GM12878 (cell line): ENCODE measurements around the gene DCLRE1C. TPM values are rescaled to one million over a fixed set of nuclear protein-coding genes. Genes with fewer than 3 reads are reported as not detected.

Experiments used
- ASH2L ChIP-seq: fragments of 300-600, 200-600 bp; sonication (generic); IDR thresholded peaks from 2 replicates; pipeline ENCODE4 v1.6.1; 2017; ENCODE audit warnings: low read depth, mild to moderate bottlenecking, borderline replicate concordance
- BCLAF1 ChIP-seq: fragments of 450-650 bp; IDR thresholded peaks from 2 replicates; pipeline ENCODE4 v1.6.1; 2017; ENCODE audit warnings: antibody characterized with exemption, mild to moderate bottlenecking, moderate library complexity
- CBFB ChIP-seq: IDR thresholded peaks from 2 replicates; pipeline ENCODE4 v1.6.1; 2016; ENCODE audit warnings: antibody characterized with exemption, low read depth
- CTCF ChIP-seq, 3 experiments: IDR thresholded peaks in 2 of 3; conservative IDR thresholded peaks in 1 of 3; 2 replicates each; pipeline ENCODE4 v1.5.1; 2011; ENCODE audit warnings: low read depth in 3 of 3, low read length in 3 of 3, mild to moderate bottlenecking in 3 of 3, control low read depth in 2 of 3, moderate library complexity in 2 of 3, inconsistent platforms in 1 of 3, mixed read lengths in 1 of 3; ENCODE audit not compliant: control insufficient read depth in 2 of 3, insufficient read depth in 1 of 3; ENCODE audit errors: extremely low read depth in 1 of 3
- E4F1 ChIP-seq: fragments of 450-650 bp; IDR thresholded peaks from 2 replicates; pipeline ENCODE4 v1.6.1; 2018; ENCODE audit warnings: borderline replicate concordance, mild to moderate bottlenecking; ENCODE audit not compliant: partially characterized antibody
- FOXK2 ChIP-seq: fragments of 450-650 bp; IDR thresholded peaks from 2 replicates; pipeline ENCODE4 v1.6.1; 2017; ENCODE audit warnings: mild to moderate bottlenecking, moderate library complexity
- HCFC1 ChIP-seq: fragments of 150-350 bp; IDR thresholded peaks from 2 replicates; pipeline ENCODE4 v1.6.1; 2014; ENCODE audit warnings: low read length
- IKZF1 ChIP-seq: fragments of 450-650 bp; conservative IDR thresholded peaks from 2 replicates; pipeline ENCODE4 v1.6.1; 2017; ENCODE audit warnings: antibody characterized with exemption, mild to moderate bottlenecking
- IKZF2 ChIP-seq, 2 experiments: fragments of 450-650 bp; IDR thresholded peaks; 2 replicates each; pipeline ENCODE4 v1.6.1; 2017; ENCODE audit warnings: mild to moderate bottlenecking in 2 of 2, moderate library complexity in 2 of 2
- MEF2A ChIP-seq: IDR thresholded peaks from 2 replicates; pipeline ENCODE4 v1.6.1; 2011; ENCODE audit warnings: low read depth, mild to moderate bottlenecking, low read length, moderate library complexity; ENCODE audit not compliant: insufficient read depth
- PAX5 ChIP-seq: IDR thresholded peaks from 2 replicates; pipeline ENCODE4 v1.6.1; 2011; ENCODE audit warnings: low read depth, low read length, borderline replicate concordance
- RB1 ChIP-seq: fragments of 450-650 bp; formaldehyde crosslinking; IDR thresholded peaks from 2 replicates; pipeline ENCODE4 v1.6.1; 2017; ENCODE audit warnings: mild to moderate bottlenecking, borderline replicate concordance
- RELB ChIP-seq: fragments of 450-650 bp; IDR thresholded peaks from 2 replicates; pipeline ENCODE4 v1.6.1; 2017; ENCODE audit warnings: low read depth, mild to moderate bottlenecking, moderate library complexity
- WRNIP1 ChIP-seq: IDR thresholded peaks from 2 replicates; pipeline ENCODE4 v1.6.1; 2011; ENCODE audit warnings: low read depth, low read length, improper control_type of control experiment, borderline replicate concordance
- ZBTB33 ChIP-seq: fragments of 450-650 bp; IDR thresholded peaks from 2 replicates; pipeline ENCODE4 v1.6.1; 2017; ENCODE audit warnings: mild to moderate bottlenecking
- ZNF384 ChIP-seq: IDR thresholded peaks from 2 replicates; pipeline ENCODE4 v1.6.1; 2012; ENCODE audit warnings: low read depth, mild to moderate bottlenecking, low read length, improper control_type of control experiment, borderline replicate concordance
- ZNF622 ChIP-seq: fragments of 450-650 bp; IDR thresholded peaks from 2 replicates; pipeline ENCODE4 v1.6.1; 2017; ENCODE audit warnings: mild to moderate bottlenecking, inconsistent platforms
- polyA plus RNA-seq, 11 experiments: library from polyadenylated mRNA; depleted of rRNA in 4 of 11; unstranded in 6 of 11; stranded (reverse) in 5 of 11; fragments of >200 nt; fragmentation: Nextera tagmentation in 4 of 11; fragmentation: Illumina TruSeq in 1 of 11; extraction: Ambion mirVana in 4 of 11; extraction: Trizol in 1 of 11; gene quantifications; 1 replicate in 1 of 11; 2 replicates in 10 of 11; pipeline versions ENCODE4 v1.2.1 to v1.2.3, GENCODE V29; 2011 to 2016; ENCODE audit warnings: inconsistent platforms in 2 of 11, missing spikeins in 2 of 11, low read depth in 1 of 11
- total RNA-seq, 4 experiments: library from RNA; depleted of rRNA in 3 of 4; stranded (reverse); fragments of >200 nt in 3 of 4; fragmentation: Illumina TruSeq in 1 of 4; extraction: Trizol in 1 of 4; gene quantifications; 2 replicates each; pipeline versions ENCODE4 v1.2.1 to v1.2.3, GENCODE V29; 2013 to 2021

Gene DCLRE1C
- total and polyA plus RNA-seq, 10 of the 15 experiments (the other 5 are each of a cell fraction or from before 2014, with no cell fraction given), result 15.7 to 43.4 (median 26.0) TPM

GRCh38 chr10:14878266-14879123, 75.4 kb downstream of the DCLRE1C start, which contains the start of gene SUV39H2 (continued):
- peak; percentile 95 for TF ChIP-seq IKZF1
- peak; percentile 66; the same call in 1 of the 2 replicates for TF ChIP-seq CBFB
- no peak for TF ChIP-seq PAX5
- no peak for TF ChIP-seq BCLAF1
- no peak; the same call in none of the 2 replicates for TF ChIP-seq RELB
- no peak for TF ChIP-seq ZNF622
- no peak for TF ChIP-seq WRNIP1
- TF ChIP-seq MEF2A, result 0 out of 2 replicates have a peak, but pooled peaks have one; percentile 8
- TF ChIP-seq ZNF384, result no peak
- no peak for TF ChIP-seq E4F1
- TF ChIP-seq FOXK2, result no peak
- TF ChIP-seq ASH2L, result peak; percentile 89; the same call in 1 of the 2 replicates
- no peak for TF ChIP-seq ZBTB33
- no peak for TF ChIP-seq RB1
- no peak for TF ChIP-seq CTCF (IDR thresholded peaks at IDR 0.05 in 2 of 3, conservative IDR thresholded peaks at IDR 0.05 in 1 of 3; ENCODE audit: control insufficient read depth in 2 of 3, extremely low read depth in 1 of 3, insufficient read depth in 1 of 3, low read depth in 3 of 3, low read length in 3 of 3)
- 0 out of 2 replicates have a peak, but pooled peaks have one; percentile 27 for TF ChIP-seq HCFC1
- TF ChIP-seq IKZF2 (IDR thresholded peaks at IDR 0.05), result peak; percentile 54 to 70; a peak in 3 of 4 replicates
